Lung (tissue), 12 donors: ENCODE data around the gene STOX1. TPM values are rescaled to one million over a fixed set of nuclear protein-coding genes. Genes with fewer than 3 reads are reported as not detected.
"Not testable (repeated sequence)": the region's sequence is repeated elsewhere in the genome, so short reads cannot be mapped to it uniquely, and the experiment has no call there.

ENCODE experiments used
- ATAC-seq: fragments of 200-7000 bp; cut with Tn5 transposase; one replicate; pipeline ENCODE4 v1.9.1; 2020; ENCODE audit warnings: moderate number of reproducible peaks; ENCODE audit not compliant: insufficient read depth, low FRiP score
- DNase-seq, 3 donors: peaks; one replicate each; pipeline ENCODE4 v3.0.0-alpha.2; 2013 to 2017
- H3K27ac ChIP-seq, 2 donors: one replicate each; pipeline ENCODE4 v1.5.1; 2013; ENCODE audit warnings: mild to moderate bottlenecking in 2 of 2, moderate library complexity in 2 of 2, control low read depth in 1 of 2, inconsistent platforms in 1 of 2, low read depth in 1 of 2, low read length in 1 of 2
- H3K27me3 ChIP-seq, 3 donors: one replicate each; pipeline ENCODE4 v1.5.1; 2013; ENCODE audit warnings: low read length in 2 of 3; ENCODE audit not compliant: control insufficient read depth in 3 of 3, insufficient read depth in 3 of 3
- H3K36me3 ChIP-seq, 4 donors: one replicate each; pipeline ENCODE4 v1.5.1; 2013; ENCODE audit warnings: low read length in 4 of 4, mild to moderate bottlenecking in 1 of 4, moderate library complexity in 1 of 4; ENCODE audit not compliant: control insufficient read depth in 4 of 4, insufficient read depth in 4 of 4
- H3K4me1 ChIP-seq, 5 donors: one replicate each; pipeline ENCODE4 v1.5.1; 2013; ENCODE audit warnings: low read length in 5 of 5, mild to moderate bottlenecking in 2 of 5, moderate library complexity in 1 of 5; ENCODE audit not compliant: control insufficient read depth in 5 of 5, insufficient read depth in 5 of 5
- H3K4me3 ChIP-seq: one replicate; pipeline ENCODE4 v1.5.1; 2013; ENCODE audit warnings: mild to moderate bottlenecking, control low read depth, moderate library complexity
- H3K9ac ChIP-seq, 2 donors: one replicate each; pipeline ENCODE4 v1.5.1; 2013; ENCODE audit warnings: low read length in 2 of 2, control low read depth in 1 of 2; ENCODE audit not compliant: insufficient read depth in 1 of 2
- H3K9me3 ChIP-seq, 4 donors: one replicate each; pipeline ENCODE4 v1.5.1; 2013; ENCODE audit warnings: low read length in 3 of 4, mild to moderate bottlenecking in 1 of 4, moderate library complexity in 1 of 4; ENCODE audit not compliant: control insufficient read depth in 4 of 4, insufficient read depth in 3 of 4
- WGBS, 2 donors: extraction: QIAGEN DNeasy Blood & Tissue Kit; methylation state at CpG; one replicate each; pipeline ENCODE4 v1.1.7; 2013; 5-methylcytosine and 5-hydroxymethylcytosine counted together
- polyA plus RNA-seq, 2 donors: library from polyadenylated mRNA; stranded (reverse); fragments of 200-250 nt; gene quantifications; one replicate each; pipeline ENCODE4 v1.2.1, GENCODE V29; 2013
- total RNA-seq, 2 donors: library from RNA; depleted of rRNA in 1 of 2; stranded (reverse); fragments of >200 nt in 1 of 2; gene quantifications; one replicate each; pipeline ENCODE4 v1.2.1, GENCODE V29; 2014 to 2021
- TF ChIP-seq, protein P1 (sequence below): IDR thresholded peaks from 2 replicates; pipeline ENCODE4 v1.5.1; 2012; ENCODE audit warnings: mild to moderate bottlenecking; ENCODE audit errors: control extremely low read depth, extremely low read depth
- donor health status: control.
- donor health status: control.
- donor health status: Bipolar disorder and iron deficiency.
- donor health status: healthy.
- donor health status: DM: yes; HTN: yes; CAD: no.

Gene STOX1
- total and polyA plus RNA-seq, 4 donors = 1.8 to 10.1 (median 3.9) TPM

DNA sequence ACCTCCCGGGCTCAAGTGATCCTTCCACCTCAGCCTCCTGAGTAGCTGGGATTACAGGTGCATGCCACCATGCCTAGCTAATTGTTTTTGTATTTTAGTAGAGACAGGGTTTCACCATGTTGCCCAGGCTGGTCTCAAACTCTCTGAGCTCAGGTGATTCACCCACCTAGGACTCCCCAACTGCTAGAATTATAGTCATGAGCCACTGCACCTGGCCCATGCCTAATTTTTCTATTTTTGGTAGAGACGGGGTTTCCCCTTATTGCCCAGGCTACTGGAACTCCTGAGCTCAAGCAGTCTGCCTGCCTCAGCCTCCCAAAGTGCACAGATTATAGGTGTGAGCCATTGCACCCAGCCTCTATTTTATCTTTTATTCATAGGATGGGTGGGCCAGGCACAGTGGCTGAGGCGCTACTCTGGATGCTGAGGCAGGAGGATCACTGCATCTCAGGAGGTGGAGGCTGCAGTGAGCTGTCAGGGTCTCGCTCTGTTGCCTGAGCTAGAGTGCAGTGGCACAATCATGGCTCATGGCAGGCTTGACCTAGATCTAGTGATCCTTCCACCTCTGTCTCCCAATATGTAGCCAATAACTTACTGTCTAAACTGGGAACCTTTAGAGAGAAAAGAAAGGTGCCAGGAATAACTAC, 31.3 kb upstream of the STOX1 start:
- TF ChIP-seq, protein P1, sequence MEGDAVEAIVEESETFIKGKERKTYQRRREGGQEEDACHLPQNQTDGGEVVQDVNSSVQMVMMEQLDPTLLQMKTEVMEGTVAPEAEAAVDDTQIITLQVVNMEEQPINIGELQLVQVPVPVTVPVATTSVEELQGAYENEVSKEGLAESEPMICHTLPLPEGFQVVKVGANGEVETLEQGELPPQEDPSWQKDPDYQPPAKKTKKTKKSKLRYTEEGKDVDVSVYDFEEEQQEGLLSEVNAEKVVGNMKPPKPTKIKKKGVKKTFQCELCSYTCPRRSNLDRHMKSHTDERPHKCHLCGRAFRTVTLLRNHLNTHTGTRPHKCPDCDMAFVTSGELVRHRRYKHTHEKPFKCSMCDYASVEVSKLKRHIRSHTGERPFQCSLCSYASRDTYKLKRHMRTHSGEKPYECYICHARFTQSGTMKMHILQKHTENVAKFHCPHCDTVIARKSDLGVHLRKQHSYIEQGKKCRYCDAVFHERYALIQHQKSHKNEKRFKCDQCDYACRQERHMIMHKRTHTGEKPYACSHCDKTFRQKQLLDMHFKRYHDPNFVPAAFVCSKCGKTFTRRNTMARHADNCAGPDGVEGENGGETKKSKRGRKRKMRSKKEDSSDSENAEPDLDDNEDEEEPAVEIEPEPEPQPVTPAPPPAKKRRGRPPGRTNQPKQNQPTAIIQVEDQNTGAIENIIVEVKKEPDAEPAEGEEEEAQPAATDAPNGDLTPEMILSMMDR = no peak

GRCh38 chr10:68796605-68797004, 30.7 kb upstream of the STOX1 start:
- no peaks in the 10 kb centered on the region for H3K9me3 ChIP-seq
- ATAC-seq (no peak), DNase-seq (no peak)
- WGBS, 2 donors = 69 to 91% methylated on average over 3 of the region's 3 CpGs
- TF ChIP-seq, protein P1 = no peak
- no peaks in the 10 kb centered on the region for H3K27me3 ChIP-seq
- no peak overlapping the region for H3K9ac ChIP-seq
- H3K4me1 ChIP-seq = no peaks in the 10 kb centered on the region
- H3K27ac ChIP-seq = no peak overlapping the region
- H3K36me3 ChIP-seq = peaks cover 4 to 13% (median 8%) of the 10 kb centered on the region in 4 donors
- H3K4me3 ChIP-seq = no peak overlapping the region

More for the DNA sequence above, 31.3 kb upstream of the STOX1 start:
- no peaks in the 10 kb centered on the region for H3K27me3 ChIP-seq
- no peak for ATAC-seq
- no peaks in the 10 kb centered on the region for H3K4me1 ChIP-seq
- no peak for DNase-seq
- 95 to 98% methylated on average over 4 of the region's 4 CpGs for WGBS, 2 donors
- H3K4me3 ChIP-seq = no peak overlapping the region
- H3K9me3 ChIP-seq = no peaks in the 10 kb centered on the region
- no peak overlapping the region for H3K9ac ChIP-seq
- H3K36me3 ChIP-seq = peaks cover 8 to 13% (median 8%) of the 10 kb centered on the region in 4 donors
- H3K27ac ChIP-seq = no peak overlapping the region

GRCh38 chr10:68800211-68800610, 27.1 kb upstream of the STOX1 start:
- 79 to 83% methylated on average over 2 of the region's 2 CpGs for WGBS, 2 donors
- Histone ChIP-seq H3K4me1 (no peaks in the 10 kb centered on the region), H3K9ac (no peak overlapping the region), H3K9me3 (no peaks in the 10 kb centered on the region), H3K4me3 (no peak overlapping the region), H3K27ac (no peak overlapping the region), H3K27me3 (no peaks in the 10 kb centered on the region), H3K36me3 (peaks cover 4 to 9% (median 5%) of the 10 kb centered on the region in 4 donors)
- TF ChIP-seq, protein P1 = no peak
- ATAC-seq (no peak), DNase-seq (no peak)

GRCh38 chr10:68804692-68805091, 22.6 kb upstream of the STOX1 start:
- no peaks in the 10 kb centered on the region for H3K4me1 ChIP-seq
- ATAC-seq = no peak
- no peaks in the 10 kb centered on the region for H3K9me3 ChIP-seq
- no peak overlapping the region for H3K27ac ChIP-seq
- 96 to 100% methylated on average over 1 of the region's 1 CpG for WGBS, 2 donors
- DNase-seq = no peak
- no peak overlapping the region for H3K4me3 ChIP-seq
- no peak overlapping the region for H3K9ac ChIP-seq
- H3K27me3 ChIP-seq = no peaks in the 10 kb centered on the region
- H3K36me3 ChIP-seq = no peaks in the 10 kb centered on the region
- TF ChIP-seq, protein P1 = no peak

DNA sequence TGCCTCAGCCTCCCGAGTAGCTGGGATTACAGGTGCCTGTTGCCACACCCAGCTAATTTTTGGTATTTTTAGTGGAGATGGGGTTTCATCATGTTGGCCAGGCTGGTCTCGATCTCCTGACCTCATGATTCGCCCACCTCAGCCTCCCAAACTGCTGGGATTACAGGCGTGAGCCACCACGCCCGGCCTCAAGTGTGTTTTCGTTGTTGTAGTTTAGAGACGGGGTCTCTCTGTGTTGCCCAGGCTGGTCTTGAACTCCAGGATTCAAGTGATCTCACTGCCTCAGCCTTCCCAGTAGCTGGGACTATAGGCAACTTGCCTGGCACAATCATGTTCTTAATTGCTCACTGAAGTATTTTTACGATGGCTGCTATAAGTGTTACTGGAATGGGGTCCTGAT, 16.5 kb upstream of the STOX1 start:
- DNase-seq, H3K9ac ChIP-seq, H3K27me3 ChIP-seq, ATAC-seq, H3K4me1 ChIP-seq, H3K27ac ChIP-seq, H3K36me3 ChIP-seq, H3K9me3 ChIP-seq, H3K4me3 ChIP-seq: not testable (repeated sequence)
- WGBS, 2 donors = 94 to 96% methylated on average over 9 of the region's 9 CpGs
